HG02885 (cell line): ENCODE data around the gene DLX4.

Experiments
- ATAC-seq: cut with Tn5 transposase; IDR thresholded peaks from one replicate; pipeline ENCODE4 v1.9.1; 2021; ENCODE audit warnings: mild to moderate bottlenecking; ENCODE audit not compliant: unreplicated experiment, poor library complexity

DLX4 gene, protein sequence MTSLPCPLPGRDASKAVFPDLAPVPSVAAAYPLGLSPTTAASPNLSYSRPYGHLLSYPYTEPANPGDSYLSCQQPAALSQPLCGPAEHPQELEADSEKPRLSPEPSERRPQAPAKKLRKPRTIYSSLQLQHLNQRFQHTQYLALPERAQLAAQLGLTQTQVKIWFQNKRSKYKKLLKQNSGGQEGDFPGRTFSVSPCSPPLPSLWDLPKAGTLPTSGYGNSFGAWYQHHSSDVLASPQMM

DNA sequence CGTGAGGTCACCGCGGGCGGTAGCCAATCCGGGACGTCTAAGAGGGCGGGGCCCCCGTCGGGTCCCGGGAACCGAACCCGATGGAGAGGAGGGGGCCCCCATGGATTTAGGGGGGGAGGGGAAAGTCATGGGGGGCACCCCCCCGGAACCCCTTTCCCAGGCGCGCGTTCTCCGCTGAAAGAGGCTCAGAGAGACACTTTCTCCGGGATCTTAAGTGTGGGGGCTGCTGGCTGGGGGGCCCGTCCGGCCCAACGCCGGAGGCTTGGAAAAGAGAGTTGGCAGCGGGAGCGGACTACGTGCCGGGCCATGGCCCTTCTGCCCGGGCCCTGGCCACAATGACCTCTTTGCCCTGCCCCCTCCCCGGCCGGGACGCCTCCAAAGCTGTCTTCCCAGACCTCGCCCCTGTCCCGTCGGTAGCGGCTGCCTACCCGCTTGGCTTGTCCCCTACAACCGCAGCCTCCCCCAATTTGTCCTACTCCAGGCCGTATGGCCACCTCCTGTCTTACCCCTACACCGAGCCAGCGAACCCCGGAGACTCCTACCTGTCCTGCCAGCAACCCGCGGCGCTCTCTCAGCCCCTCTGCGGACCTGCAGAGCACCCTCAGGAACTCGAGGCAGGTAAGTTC lies at the start of gene DLX4:
Gene DLX4, plus strand, starts transcription at position 57 of the 626 bp plus-strand sequence. Its CDS starts 279 bp downstream, at position 336.
- no peak for ATAC-seq

DNA sequence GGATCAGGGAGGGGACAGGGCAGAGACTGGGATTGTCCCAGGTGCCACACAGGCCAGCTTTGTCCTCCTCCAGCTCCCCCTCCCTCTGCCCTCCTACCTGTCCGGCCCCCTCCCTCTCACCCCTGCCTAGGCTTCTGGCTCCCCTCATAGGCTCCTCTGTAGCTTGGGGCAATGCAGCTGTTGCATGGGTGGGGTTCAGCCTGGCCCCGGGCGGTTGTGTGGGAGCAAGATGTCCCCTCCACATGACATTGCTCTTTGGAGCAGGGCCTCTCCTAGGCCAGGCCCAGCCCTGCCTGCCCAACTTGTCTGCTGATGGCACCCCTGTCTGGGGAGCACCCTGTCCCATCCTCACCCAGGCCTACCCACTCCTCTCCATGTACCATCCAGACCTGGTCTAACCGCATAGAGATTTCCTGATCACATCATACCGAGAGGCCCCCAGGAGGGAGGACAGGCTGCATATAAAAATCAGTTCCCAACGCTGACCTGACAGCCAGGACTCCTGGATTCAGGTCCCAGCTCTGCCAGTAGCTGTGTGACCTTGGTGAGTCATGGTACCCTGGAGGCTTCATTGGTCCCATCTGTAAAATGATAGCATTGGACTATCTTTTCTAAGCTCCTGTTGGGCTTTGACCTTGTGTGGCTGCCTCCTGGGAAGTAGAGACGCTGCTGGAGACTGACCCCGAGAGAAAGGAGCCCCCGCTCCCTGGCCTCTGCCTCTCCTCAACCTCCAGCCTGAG lies 48.8 kb upstream of the DLX4 start:
- no peak for ATAC-seq

DNA sequence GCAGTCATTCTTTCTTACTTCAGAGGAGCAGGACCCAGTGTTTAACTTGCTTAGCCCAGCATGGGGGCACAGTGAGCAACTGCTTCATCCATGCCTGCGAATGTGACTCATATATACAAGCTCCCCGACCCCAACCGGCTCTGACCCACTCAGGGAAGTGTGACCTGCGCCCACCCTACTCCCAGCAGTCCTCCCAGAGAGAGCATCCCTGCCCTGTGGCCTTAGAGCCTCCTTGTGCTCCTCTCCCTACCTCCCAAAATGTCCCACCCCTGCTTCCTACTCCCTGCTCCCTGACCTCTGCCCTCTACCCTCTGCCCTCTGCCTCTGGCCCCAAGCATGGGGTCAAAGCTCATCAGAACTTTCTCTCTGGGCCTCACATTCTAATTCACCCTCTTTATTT lies 46.9 kb upstream of the DLX4 start:
- ATAC-seq, result no peak

DNA sequence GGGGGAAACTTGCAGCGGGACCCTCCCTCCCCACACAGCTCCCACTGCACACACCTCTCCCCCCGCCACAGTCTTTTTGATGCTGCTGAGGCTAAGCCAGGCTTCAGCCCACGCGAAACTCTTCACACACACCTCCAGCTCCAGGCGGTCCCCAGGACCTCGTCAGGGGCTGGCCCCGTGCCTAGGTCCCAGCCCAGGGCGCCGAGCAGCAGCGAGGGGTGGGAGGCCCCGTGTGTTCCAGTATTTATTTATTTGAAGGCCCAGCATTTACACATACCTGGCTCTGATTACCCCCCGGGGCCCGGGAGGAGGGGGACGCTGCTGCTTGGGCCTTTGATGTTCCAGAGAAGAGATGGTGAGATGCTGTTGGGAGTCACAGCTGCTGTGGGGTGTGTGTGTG lies 44.9 kb upstream of the DLX4 start:
- no peak for ATAC-seq

DNA sequence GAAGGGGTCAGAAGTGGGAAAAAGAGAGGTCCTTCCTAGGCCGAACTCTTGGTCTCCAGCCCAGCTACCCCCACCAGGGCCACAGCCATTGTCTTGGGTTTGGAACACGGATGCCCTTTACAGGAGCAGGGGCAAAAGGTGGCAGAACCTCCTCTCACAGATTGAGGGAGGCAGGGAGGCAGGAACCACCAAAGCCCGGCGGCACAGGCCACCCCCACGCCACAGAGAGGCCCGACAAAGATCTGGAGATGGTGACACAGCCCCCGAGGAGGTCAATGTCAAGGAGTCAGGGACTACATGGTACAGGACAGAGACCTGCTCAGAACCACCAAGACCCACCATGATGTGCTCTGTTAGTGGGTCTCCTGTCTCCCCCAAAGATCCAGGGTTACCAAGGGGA lies 44.4 kb upstream of the DLX4 start:
- ATAC-seq, result no peak

DNA sequence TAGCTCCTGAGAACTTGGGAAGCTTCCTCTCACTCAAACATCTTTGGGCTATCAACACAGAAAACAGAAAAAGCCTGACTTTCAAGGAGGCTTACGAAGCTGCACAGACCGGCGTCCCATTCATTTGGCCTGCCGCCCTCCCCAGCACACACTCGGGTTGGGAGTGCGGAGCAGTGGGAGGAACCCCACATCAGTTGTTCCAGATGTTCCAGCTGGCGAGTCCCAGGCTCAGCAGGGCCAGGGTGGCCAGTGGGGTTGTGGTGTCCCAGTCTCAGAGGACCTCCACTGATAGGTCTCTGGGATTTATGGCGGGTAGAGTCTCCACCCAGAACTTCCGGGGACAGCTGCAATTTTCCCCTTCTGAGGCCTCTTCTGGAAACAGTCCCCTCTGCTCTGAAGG lies 43.1 kb upstream of the DLX4 start:
- ATAC-seq, result no peak

DNA sequence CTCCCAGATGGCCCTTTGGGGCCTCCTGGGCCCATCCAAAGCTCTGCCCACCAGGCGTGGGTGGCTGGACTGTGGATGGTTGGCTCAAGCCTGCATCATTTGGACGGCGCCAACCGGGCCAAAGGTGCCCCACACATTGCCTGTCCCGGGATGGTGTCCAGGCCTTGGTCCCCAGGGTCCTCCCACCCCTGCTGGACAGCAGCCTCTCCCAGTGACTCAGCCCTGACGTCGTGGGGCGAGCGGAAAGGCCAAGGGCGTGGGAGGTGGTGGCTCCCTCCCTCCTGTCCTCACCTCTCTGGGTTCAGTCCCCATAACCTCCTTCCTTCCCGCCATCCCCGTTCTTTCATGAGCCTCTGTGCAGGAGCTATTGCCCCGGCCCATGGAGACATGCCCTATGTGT lies 42.1 kb upstream of the DLX4 start:
- no peak for ATAC-seq

DNA sequence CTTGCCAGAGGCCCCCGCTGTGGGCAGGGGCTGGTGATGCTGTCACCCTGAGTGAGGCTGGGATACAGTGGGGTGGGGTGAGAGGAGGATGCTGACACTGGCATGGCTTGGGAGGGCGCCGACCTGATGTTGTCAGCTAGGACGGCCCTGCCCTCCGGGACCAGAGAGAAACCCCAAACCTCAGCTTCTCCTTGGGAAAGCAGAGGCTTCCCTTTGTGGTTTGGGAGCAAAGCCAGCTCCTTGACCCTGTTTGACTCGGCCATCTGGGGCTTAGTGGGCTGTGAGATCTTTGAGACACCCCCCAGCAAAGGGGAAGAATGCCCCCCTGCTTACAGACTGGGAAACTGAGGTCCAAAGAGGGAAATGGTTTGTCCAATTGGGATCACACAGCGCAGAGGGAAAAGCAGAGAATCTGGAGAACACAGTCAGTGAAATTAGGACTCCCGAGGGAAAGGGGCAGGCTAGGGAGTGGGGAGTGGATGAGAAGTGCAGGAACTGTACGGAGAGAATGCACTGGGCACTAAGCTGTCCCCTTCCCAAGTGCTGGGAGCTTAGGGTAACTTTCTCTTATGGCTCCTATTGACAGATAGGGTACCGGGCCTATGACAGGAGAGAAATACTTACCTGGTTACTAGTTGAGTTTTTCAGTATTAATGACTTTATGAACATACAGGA lies 40.7 kb upstream of the DLX4 start:
- ATAC-seq, result no peak

DNA sequence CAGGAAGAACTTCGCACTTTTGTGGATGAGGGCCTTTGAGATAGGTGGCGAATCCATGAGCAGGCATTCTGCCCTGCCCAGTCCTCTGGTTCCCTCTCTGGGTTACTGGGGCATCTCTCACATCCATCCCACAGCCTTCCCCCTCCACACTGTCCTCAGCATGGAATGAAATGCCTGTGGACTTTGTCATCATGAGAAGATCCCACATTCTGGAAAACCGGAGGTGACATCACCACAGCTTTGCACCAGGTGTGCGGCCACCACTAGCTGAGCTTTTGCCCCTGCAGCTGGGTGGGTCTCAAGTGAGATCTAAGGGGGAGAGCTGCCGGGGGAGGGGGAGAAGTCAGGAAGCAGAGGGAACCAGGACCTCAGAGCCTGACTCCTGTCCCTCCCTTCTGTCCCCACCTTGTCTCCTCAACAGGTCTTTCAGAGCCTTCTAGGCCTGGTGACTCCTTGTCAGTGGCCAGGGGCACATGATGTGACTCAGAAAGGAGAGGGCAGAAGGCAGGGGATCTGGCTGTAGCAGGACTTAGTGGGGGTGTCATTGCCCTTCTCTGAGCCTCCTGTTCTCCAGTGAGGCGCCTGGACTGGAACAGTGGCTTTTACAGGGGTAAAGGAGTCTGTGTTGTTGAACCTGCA lies 40.0 kb upstream of the DLX4 start:
- ATAC-seq, result no peak

DNA sequence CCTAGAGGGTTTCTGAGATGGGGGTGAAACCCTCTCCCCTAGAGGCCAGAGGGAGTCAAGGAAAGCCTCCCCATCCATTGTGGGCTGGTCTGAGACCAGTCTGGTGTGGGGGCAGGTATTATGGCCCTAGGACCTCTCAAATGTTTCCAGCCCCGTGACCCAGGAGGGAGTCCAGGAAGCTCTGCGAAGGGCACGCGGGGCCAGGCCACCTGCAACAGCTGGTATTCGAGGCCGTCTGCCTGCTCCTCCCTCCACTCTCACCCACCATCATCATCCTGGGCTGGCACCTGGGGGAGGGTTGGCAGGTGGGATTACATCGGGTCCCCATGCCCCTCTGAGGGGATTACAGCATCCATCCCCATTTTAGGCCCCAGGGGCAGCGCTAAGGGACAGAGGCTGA lies 38.1 kb upstream of the DLX4 start:
- no peak for ATAC-seq

DNA sequence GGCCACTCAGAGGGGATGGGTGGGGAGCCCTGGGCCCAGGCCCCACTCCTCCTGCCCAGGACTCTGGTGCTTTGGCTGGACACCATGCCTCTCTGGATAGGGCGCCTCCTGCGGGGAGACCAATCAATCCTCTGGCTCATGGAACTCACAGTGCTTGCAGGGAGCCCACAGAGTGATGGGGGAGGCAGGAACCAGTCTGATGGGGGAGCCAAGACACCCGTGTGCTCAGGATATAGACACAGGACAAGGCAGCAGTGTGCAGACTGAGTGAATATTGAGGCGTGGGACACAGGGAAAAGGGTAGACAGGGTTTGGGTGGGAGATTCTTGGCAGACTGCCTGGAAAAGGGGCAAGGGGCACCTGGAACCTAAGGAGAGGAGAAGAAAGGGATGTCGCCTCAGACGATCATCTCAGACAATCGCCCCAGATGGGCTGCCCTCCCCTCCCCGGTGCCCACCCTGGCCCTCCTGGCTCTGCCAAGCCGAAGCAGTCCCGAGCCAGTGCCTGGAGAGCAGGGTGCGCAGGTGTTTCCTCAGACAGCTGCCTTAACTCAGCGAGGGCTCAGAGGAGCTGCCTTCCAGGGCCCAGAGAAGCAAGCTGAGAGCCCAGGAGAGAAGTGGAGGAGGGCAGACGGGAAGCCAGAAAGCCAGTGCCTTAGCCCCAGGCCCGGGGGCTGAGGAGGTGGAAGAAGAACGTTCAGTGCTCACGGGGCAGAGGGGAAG lies 37.4 kb upstream of the DLX4 start:
- no peak for ATAC-seq

DNA sequence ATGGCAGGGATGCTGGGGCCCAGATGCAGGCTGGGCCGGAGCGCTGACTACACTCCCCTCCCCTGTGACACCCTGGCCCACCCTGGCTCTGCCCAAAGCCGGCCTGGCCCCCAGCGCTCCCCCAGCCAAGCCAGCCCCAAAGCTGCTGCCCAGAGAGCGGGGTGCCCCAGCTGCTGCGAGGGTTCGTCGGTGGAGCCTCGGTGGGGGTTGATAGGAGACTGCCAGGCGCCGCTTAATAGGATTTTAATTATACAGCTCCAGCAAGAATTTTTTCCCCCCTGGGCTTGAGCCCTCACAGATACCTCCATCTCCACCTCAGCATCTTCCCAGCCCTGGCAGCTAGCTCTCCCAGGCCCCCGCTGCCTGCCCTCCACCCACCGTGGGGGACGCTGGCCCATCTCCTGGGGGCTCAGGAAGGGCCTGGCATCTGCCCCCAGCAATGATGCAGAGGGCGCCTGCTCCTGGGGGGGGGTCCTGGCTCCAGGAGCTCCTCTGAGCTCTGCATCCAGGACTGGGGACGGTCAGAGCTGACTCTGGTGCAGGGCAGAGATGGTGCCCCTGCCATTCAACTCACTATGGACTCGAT lies 36.8 kb upstream of the DLX4 start:
- ATAC-seq, result no peak

DNA sequence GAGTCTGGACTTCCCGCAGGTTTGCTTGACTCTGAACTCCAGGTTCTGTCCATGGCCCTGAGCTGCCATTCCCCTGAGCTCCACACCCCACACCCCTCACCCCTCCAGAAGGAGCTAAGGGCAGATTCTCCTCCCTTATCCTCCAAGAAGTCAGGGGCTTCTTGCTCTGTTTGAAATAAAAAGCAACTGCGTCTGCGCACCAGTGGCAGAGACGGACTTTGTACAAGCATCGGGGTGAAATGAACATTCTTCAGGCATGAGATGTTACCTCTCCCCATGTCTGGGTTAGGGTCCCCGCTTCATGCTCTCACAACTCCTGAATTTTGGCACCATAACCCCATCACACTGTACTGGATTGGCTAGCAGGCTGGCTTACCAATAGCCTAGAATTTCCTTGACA lies 36.1 kb upstream of the DLX4 start:
- ATAC-seq, result no peak

DNA sequence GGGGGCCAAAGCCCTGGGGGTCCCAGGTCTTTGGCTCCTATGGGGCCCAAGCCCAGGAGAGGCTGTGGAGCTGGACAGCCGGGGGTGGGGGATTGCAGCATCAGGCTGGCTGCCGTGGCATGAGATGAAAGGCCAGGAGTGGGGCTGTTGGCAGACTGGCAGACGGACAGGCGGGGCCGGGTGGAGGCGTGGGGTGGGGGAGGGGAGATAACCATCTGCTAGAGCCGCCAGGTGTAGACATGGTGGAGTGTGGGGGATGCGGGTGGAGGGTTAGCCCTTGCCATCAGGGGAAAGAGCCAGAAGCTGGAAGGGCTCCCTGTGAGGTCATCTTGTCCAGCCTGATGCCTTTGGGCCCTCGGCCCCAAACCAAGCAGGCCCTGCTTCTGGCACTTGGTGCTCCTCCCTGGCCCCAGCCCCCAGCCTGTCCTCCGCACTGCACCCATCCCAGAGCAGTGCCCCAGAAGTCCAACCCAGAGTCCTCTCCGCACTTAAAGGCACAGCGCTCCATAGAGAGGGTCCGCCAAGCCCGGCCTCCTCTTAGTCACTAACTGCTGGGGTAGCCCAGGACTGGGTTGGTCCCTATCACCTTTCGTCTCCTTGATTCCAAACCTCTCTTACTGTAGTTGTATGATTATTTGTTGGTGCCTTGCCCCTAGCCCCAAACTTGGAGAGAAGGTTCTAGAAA lies 33.3 kb upstream of the DLX4 start:
- no peak for ATAC-seq

DNA sequence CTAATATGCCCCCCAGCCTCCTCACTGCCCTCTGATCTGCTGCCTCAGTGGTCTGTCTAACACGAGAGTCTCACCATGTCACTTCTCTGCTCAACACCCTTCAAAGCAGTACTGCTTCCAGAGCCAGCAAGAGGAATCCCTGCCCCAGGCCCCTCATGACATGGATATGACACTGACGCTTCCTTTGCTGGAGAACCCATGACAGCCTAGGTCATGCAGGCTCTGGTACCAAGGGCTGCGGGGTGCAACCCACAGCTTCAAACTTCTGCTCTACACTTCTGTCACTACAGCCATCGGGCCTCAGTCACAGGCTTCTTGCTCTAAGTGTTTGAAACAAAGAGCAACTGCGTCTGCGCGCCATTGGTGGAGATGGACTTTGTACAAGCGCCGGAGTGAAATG lies 32.6 kb upstream of the DLX4 start:
- no peak for ATAC-seq

DNA sequence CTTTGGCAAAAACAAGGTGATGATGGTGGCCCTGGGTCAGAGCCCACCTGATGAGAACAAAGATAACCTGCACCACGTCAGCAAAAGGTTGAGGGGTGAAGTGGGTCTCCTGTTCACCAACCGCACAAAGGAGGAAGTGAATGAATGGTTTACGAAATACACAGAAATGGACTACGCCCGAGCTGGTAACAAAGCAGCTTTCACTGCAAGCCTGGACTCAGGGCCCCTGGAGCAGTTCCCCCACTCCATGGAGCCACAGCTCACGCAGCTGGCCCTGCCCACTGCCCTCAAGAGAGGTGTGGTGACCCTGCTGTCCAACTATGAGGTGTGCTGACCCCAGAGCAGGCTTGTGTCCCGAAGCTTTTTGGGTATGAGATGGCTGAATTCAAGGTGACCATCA lies 29.7 kb upstream of the DLX4 start:
- no peak for ATAC-seq

DNA sequence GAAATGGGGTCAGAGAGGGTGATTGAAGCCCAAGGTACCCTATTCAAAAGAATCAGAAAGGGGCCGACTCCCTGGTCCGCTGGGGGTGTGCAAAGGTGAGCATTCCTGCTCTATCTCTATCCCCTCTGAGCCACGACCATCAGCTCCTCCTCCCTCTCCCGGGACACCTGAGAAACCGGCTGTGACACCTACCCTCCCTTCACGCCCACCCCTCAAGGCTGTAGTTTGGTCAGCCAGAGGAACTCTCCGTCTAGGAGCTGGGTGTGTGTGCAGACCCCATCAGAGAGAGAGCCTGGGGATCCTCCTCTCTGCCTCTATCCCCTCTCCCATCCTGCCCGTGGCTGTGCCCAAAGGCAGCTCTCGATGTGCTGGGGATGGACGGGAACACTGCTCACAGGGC lies 27.6 kb upstream of the DLX4 start:
- no peak for ATAC-seq

DNA sequence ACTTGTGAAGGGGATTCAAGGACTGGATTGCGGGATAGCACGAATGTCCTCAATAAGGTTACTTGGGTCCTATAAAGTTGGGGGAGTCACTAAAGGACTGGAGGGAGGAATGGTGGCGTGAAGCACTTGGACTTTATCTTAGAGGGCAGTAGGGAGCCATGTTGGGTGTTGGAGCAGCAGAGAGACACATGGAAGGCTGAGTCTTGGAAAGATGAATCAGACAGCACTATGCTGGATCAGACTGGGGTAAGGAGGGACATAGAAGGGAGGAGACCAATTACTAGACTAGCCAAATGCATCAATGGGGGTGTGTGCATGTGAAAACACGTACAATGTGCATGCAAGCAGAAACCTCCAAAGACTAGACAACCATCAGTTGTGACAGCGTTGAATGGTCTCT lies 26.0 kb upstream of the DLX4 start:
- no peak for ATAC-seq

DNA sequence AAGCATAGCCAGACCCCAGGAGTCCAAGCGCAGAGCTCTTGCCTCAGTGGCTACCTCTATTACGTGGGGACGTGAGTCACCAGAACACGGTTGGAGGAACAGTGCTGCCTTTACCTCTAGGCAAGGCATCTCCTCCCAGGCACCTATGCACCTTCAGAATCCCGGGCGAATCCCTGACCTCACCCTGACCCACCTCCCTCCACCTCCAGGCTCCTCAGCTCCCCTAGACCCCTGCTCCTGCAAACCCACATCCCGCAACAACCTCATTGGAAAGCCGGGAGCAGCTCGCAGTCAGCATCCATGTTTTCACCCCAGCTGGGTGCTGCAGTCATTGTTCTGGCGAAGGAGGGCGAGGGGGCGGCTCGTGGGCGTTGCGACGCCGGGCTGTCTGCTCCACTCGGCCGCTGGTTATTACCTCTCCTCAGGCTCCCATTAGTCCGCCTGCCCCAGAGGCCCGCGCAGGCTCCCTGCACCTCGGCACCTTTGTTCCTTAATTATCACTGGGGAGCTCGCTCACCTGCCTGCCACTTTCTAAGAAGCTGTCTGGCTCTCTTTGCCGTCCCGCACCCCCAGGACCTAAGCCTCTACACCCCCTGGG lies 24.6 kb upstream of the DLX4 start:
- no peak for ATAC-seq
